OCI-LY1 (cell line): ENCODE results near the gene KLHL6.

Experiments used
- CTCF ChIP-seq: fragments of 200-600 bp; sonication (generic), shearing (Covaris generic); IDR thresholded peaks from 2 replicates; pipeline ENCODE4 v1.5.1; 2017; ENCODE audit warnings: mild to moderate bottlenecking, antibody characterized with exemption, low read length, moderate library complexity, mixed read lengths
- EZH2 ChIP-seq: fragments of 200-600 bp; sonication (generic), shearing (Covaris generic); IDR thresholded peaks from 2 replicates; pipeline ENCODE4 v1.8.0; 2017; ENCODE audit warnings: borderline replicate concordance, mixed run types, mild to moderate bottlenecking, antibody characterized with exemption, low read length, moderate library complexity, mixed read lengths

- no peak for TF ChIP-seq CTCF
- TF ChIP-seq EZH2: no peak
Measured at GRCh38 chr3:183590442-183590841, 34.9 kb upstream of the KLHL6 start.
